Heart left ventricle (tissue), 13 donors: ENCODE data around the gene ICAM4.

Source experiments
- CTCF ChIP-seq, 12 donors: fragments of 200-600 bp; sonication (generic) in 4 of 12; IDR thresholded peaks; one replicate each; pipeline versions ENCODE4 v1.5.0 to v1.8.0; 2018 to 2022; ENCODE audit warnings: antibody characterized with exemption in 12 of 12, mild to moderate bottlenecking in 5 of 12
- POLR2A ChIP-seq, 2 donors: fragments of 450-650 bp; IDR thresholded peaks; one replicate each; pipeline ENCODE4 v1.6.1; 2017; ENCODE audit warnings: antibody characterized with exemption in 2 of 2, mild to moderate bottlenecking in 2 of 2, moderate library complexity in 2 of 2
- donor health status: ischemic (EF 13 %, LVEDD 7.1; RV severe dilation, severe dysfunction).
- donor health status: DM: no; HTN: yes; CAD: no.
- donor health status: DM: no; HTN: no; CAD: no.
- donor health status: ischemic (EF 25% LVEDD 6.9; RV normal size, moderate dysfunction).
- donor health status: ischemic (EF 25% LVEDD 5.7; RV mildly dilated, moderate dysfunction).
- donor health status: ischemic (EF 35%, LVEDD 5.7; RV mildly dilated, moderate dysfunction).
- donor health status: nonischemic (EF 11% LVEDD 7.7; RV severe dilation, severe dysfunction).
- donor health status: DM: yes; HTN: yes; CAD: no.
- donor health status: PGD.
- donor health status: ischemic (EF 29% LVEDD 5.4; RV normal size, mild dysfunction).
- donor health status: nonischemic (EF 23%, LVEDD 6.1; RV moderate dilation, normal function).

DNA sequence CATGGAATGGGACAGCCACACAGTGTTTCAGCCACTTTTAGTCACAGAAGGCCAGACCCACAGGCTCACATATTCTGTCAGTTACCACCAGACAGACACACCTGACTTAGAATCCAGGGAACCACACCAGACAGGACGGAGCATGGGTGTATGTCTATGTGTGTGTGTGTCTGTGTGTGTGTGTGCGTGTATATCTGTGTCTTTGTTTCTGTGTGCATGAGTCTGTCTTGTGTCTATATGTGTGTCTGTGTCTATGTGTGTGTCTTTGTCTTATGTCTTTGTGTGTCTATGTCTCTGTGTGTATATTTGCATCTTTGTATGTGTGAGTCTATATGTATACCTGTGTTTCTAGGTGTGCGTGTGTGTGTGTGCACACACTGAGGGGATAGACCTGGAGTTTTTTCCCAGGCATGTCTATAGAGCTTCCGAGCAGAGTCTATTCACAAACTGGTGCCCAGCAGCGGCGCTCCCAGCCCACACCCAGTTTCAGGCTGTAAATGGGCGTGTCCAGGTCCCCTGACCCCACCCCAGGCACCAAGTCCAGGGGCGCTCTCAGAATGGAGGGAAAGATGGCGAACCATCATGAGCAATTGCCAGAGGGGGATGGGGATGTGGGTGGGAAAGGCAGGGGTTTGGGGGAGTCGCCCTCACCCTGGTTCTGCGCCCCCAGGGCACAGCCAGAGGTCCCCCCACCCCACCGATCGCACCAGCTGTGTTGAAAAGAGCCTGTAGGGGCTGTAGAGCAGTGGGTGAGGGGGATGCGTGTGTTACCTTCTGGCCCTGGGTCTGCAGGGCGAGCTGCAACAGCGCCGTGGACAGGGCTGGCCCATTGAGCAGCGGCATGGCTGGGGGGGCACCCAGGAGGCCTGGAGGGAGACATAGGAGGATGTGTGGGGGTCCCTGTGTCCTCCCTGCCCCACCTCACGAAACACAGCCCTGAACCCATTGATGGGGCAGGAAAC lies 35.4 kb downstream of the ICAM4 start:
- no peak for TF ChIP-seq CTCF (IDR thresholded peaks at IDR 0.05)
- no peak for TF ChIP-seq POLR2A (IDR thresholded peaks at IDR 0.05)
